BLaER1 treated with 17β-estradiol and CSF1 and Interleukin-3, amounts not matched to agents 10 nM and 100 nM (cell line): ENCODE data around the gene B3GNT2.
"Not testable (repeated sequence)": the region's sequence is repeated elsewhere in the genome, so short reads cannot be mapped to it uniquely, and the experiment has no call there.

Experiments used
- H3K27ac ChIP-seq, 11 experiments: shearing (Covaris generic); formaldehyde crosslinking; 2 replicates each; pipeline ENCODE4 v1.8.1; 2022
- H3K27me3 ChIP-seq, 11 experiments: shearing (Covaris generic); formaldehyde crosslinking; 2 replicates each; pipeline ENCODE4 v1.8.1; 2022
- H3K36me3 ChIP-seq, 11 experiments: shearing (Covaris generic); formaldehyde crosslinking; 2 replicates each; pipeline ENCODE4 v1.8.1; 2022
- H3K4me1 ChIP-seq, 10 experiments: shearing (Covaris generic); formaldehyde crosslinking; 2 replicates each; pipeline ENCODE4 v1.8.1; 2022
- H3K4me2 ChIP-seq, 11 experiments: shearing (Covaris generic); formaldehyde crosslinking; 2 replicates each; pipeline ENCODE4 v1.8.1; 2022
- H3K4me3 ChIP-seq, 10 experiments: shearing (Covaris generic); formaldehyde crosslinking; 2 replicates each; pipeline ENCODE4 v1.8.1; 2022
- H3K9ac ChIP-seq, 11 experiments: shearing (Covaris generic); formaldehyde crosslinking; 2 replicates each; pipeline ENCODE4 v1.8.1; 2022
- H3K9me3 ChIP-seq, 11 experiments: shearing (Covaris generic); formaldehyde crosslinking; replicated peaks in 1 of 11; 2 replicates each; pipeline ENCODE4 v1.8.1; 2022
- H4K20me1 ChIP-seq, 11 experiments: shearing (Covaris generic); formaldehyde crosslinking; 2 replicates each; pipeline ENCODE4 v1.8.1; 2022
- Cebpa-rat ChIP-seq, 11 experiments: shearing (Covaris generic); IDR thresholded peaks; 2 replicates each; pipeline ENCODE4 v1.8.1; 2022

Gene B3GNT2

DNA sequence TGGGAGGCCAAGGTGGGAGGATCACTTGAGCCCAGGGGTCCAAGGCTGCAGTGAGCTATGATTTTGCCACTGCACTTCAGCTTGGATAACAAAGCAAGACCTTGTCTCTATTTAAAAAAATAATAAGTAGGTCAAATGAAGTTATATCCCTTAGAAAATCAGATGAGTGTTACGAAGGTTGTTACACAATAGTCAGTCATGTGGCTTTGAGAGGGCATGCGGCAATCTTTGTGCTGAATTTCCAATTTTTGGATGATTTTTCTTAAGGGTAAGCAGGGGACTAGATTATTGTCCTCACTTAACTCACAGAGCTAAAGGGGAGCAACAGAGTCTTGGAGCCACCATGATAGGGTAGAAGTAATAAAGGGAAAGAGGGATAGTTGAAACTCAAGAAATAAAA lies 71.8 kb downstream of the B3GNT2 start:
- Histone ChIP-seq H3K4me2 (peak overlapping the region in 3 of 11 experiments; percentile 24 to 65 (median 45); a peak in 6 of 22 replicates), H3K4me3 (no peak overlapping the region), H3K27me3 (no peaks in the 10 kb centered on the region)

GRCh38 chr2:62268681-62269188 lies 72.8 kb downstream of the B3GNT2 start:
- not testable (repeated sequence) for H3K9ac ChIP-seq, H3K36me3 ChIP-seq, H3K27me3 ChIP-seq, H3K4me3 ChIP-seq, H3K4me2 ChIP-seq, H3K27ac ChIP-seq, H4K20me1 ChIP-seq
- peaks cover 0 to 22% (median 11%) of the 10 kb centered on the region in 11 experiments; a peak in 12 of 22 replicates for H3K9me3 ChIP-seq
- peaks cover 0 to 49% (median 14%) of the 10 kb centered on the region in 10 experiments; a peak in 16 of 20 replicates for H3K4me1 ChIP-seq

More for the DNA sequence above, 71.8 kb downstream of the B3GNT2 start:
- H3K36me3 ChIP-seq, result no peaks in the 10 kb centered on the region
- H4K20me1 ChIP-seq, result no peaks in the 10 kb centered on the region
- peak overlapping the region in 3 of 11 experiments; percentile 15 to 54 (median 49); a peak in 3 of 22 replicates for H3K27ac ChIP-seq
- peaks cover 0 to 57% (median 14%) of the 10 kb centered on the region in 10 experiments; a peak in 16 of 20 replicates for H3K4me1 ChIP-seq
- H3K9ac ChIP-seq, result no peak overlapping the region
- peaks cover 0 to 20% (median 11%) of the 10 kb centered on the region in 11 experiments; a peak in 11 of 22 replicates for H3K9me3 ChIP-seq
- TF ChIP-seq Cebpa-rat (IDR thresholded peaks at IDR 0.05), result no peak

DNA sequence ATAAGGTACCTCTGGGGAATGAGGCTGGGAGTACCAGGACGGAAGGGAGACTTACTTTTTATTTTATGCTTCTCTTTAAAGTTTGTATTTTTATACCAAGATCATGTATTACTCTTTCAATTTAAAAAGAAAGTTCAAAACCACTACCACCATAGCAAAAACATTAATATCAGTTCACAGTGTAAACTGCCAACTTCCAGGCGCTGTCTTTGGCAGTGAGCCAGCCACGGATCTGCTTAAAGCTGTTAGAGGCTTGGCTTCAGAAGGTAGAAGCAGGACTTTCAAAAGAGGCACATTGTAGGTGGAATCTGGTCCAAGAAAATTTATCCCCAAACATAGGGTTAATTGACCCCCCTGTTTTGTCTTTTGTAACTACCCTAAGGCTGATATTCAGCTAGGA lies 74.8 kb downstream of the B3GNT2 start:
- no peak overlapping the region for H3K4me2 ChIP-seq
- no peaks in the 10 kb centered on the region for H4K20me1 ChIP-seq
- peaks cover 0 to 30% (median 1%) of the 10 kb centered on the region in 10 experiments; a peak in 9 of 20 replicates for H3K4me1 ChIP-seq
- H3K4me3 ChIP-seq, result no peak overlapping the region
- H3K9me3 ChIP-seq, result peaks cover 7 to 42% (median 17%) of the 10 kb centered on the region in 11 experiments; a peak in 18 of 22 replicates
- TF ChIP-seq Cebpa-rat (IDR thresholded peaks at IDR 0.05), result no peak
- H3K36me3 ChIP-seq, result no peaks in the 10 kb centered on the region
- no peak overlapping the region for H3K9ac ChIP-seq
- H3K27ac ChIP-seq, result no peak overlapping the region
- no peaks in the 10 kb centered on the region for H3K27me3 ChIP-seq
